HepG2 (cell line): ENCODE measurements around the gene ARHGAP23. TPM values are rescaled to one million over a fixed set of nuclear protein-coding genes. Genes with fewer than 3 reads are reported as not detected.

Experiments
- ATAC-seq: fragments of 200-7000 bp; cut with Tn5 transposase; 3 replicates; pipeline ENCODE4 v1.9.1; 2020; ENCODE audit warnings: mild to moderate bottlenecking, moderate library complexity
- BruUV-seq: library from RNA; stranded (reverse); fragments of 400-500 nt; replicated peaks from 2 replicates; lab custom pipeline; 2021; lab: Mats Ljungman, UMichigan
- CTCF ChIA-PET: fragments of 300-600 bp; formaldehyde crosslinking; extraction: SDS; loops from one replicate; lab custom pipeline; 2021; ENCODE audit warnings: low total read pairs, inconsistent platforms, low intra/inter-chr PET ratio; lab: Yijun Ruan, JAX
- POLR2A ChIA-PET: fragments of 350-600 bp; sonication (Branson Sonifier 250); formaldehyde crosslinking; loops from one replicate; lab custom pipeline; 2020; ENCODE audit warnings: antibody characterized with exemption, inconsistent platforms; lab: Yijun Ruan, JAX
- DNase-seq: peaks from one replicate; pipeline ENCODE4 v3.0.0-alpha.2; 2015; ENCODE audit warnings: low spot score
- FAIRE-seq: peaks from 3 replicates; lab custom pipeline; 2011; peaks lifted over from hg19 to GRCh38; lab: Jason Lieb, UNC
- H2AFZ ChIP-seq: one replicate; pipeline ENCODE4 v1.6.1; 2011; ENCODE audit warnings: low read length, inconsistent platforms
- H3K27ac ChIP-seq: fragments of 300-600 bp; 3 replicates; pipeline ENCODE4 v1.8.0; 2011; ENCODE audit warnings: mixed run types, mild to moderate bottlenecking, mixed read lengths, low read length, inconsistent platforms; ENCODE audit not compliant: insufficient read depth; ENCODE audit errors: extremely low read length
- H3K27me3 ChIP-seq, 2 experiments: fragments of 200-600 bp in 1 of 2; 2 replicates in 1 of 2; 3 replicates in 1 of 2; pipeline versions ENCODE4 v1.6.0 to v1.8.0; 2011; ENCODE audit warnings: low read length in 2 of 2, mild to moderate bottlenecking in 2 of 2, moderate library complexity in 2 of 2, inconsistent platforms in 1 of 2; ENCODE audit not compliant: insufficient read depth in 2 of 2, control insufficient read depth in 1 of 2
- H3K36me3 ChIP-seq, 2 experiments: fragments of 200-600 bp in 1 of 2; replicated peaks in 1 of 2; 2 replicates in 1 of 2; 3 replicates in 1 of 2; pipeline versions ENCODE4 v1.5.1 to v1.8.0; 2011; ENCODE audit warnings: low read length in 2 of 2, inconsistent platforms in 1 of 2; ENCODE audit not compliant: insufficient read depth in 2 of 2, control insufficient read depth in 1 of 2
- H3K4me1 ChIP-seq: 2 replicates; pipeline ENCODE4 v1.5.1; 2012; ENCODE audit warnings: low read length, inconsistent platforms; ENCODE audit not compliant: insufficient read depth
- H3K4me2 ChIP-seq: 2 replicates; pipeline ENCODE4 v1.6.0; 2011; ENCODE audit warnings: low read depth, low read length, inconsistent platforms
- H3K4me3 ChIP-seq, 3 experiments: fragments of 200-600 bp in 1 of 3; sonication (generic), shearing (Covaris generic) in 1 of 3; replicated peaks in 1 of 3; 2 replicates each; pipeline ENCODE4 v1.5.1; 2011 to 2016; ENCODE audit warnings: low read length in 3 of 3, inconsistent platforms in 2 of 3, low read depth in 2 of 3, mild to moderate bottlenecking in 2 of 3, control low read depth in 1 of 3, mixed read lengths in 1 of 3; ENCODE audit not compliant: insufficient read depth in 1 of 3
- H3K79me2 ChIP-seq: one replicate; pipeline ENCODE4 v1.6.1; 2011; ENCODE audit warnings: low read length, inconsistent platforms; ENCODE audit not compliant: insufficient read depth
- H3K9ac ChIP-seq: 2 replicates; pipeline ENCODE4 v1.6.0; 2011; ENCODE audit warnings: mild to moderate bottlenecking, low read depth, low read length, inconsistent platforms; ENCODE audit not compliant: insufficient read depth
- H3K9me3 ChIP-seq: 2 replicates; pipeline ENCODE4 v1.5.1; 2012; ENCODE audit warnings: mild to moderate bottlenecking, low read length
- H4K20me1 ChIP-seq: 2 replicates; pipeline ENCODE4 v1.6.0; 2011; ENCODE audit warnings: inconsistent platforms, mild to moderate bottlenecking, low read length, moderate library complexity; ENCODE audit not compliant: insufficient read depth
- AGO1 ChIP-seq: fragments of 200-400 bp; formaldehyde crosslinking; IDR thresholded peaks from 2 replicates; pipeline ENCODE4 v1.6.1; 2017; ENCODE audit warnings: mild to moderate bottlenecking, low read depth, low read length, moderate library complexity; ENCODE audit not compliant: poor library complexity, severe bottlenecking
- ARNTL ChIP-seq: sonication (generic); formaldehyde crosslinking; IDR thresholded peaks from 2 replicates; pipeline ENCODE4 v1.4.0; 2020; ENCODE audit warnings: mild to moderate bottlenecking, missing genetic modification reagents
- BRD4 ChIP-seq: sonication (generic); formaldehyde crosslinking; IDR thresholded peaks from 2 replicates; pipeline ENCODE4 v1.4.0; 2020; ENCODE audit warnings: missing genetic modification reagents
- CBX2 ChIP-seq, 2 experiments: fragments of 200-600 bp in 1 of 2; sonication (generic); formaldehyde crosslinking in 1 of 2; IDR thresholded peaks; 2 replicates each; pipeline versions ENCODE4 v1.7.0 to v1.8.1; 2018 to 2022; ENCODE audit warnings: low read depth in 2 of 2, low read length in 1 of 2, mild to moderate bottlenecking in 1 of 2, missing genetic modification reagents in 1 of 2
- CHD2 ChIP-seq: IDR thresholded peaks from 2 replicates; pipeline ENCODE4 v1.6.1; 2011; ENCODE audit warnings: low read depth, low read length, improper control_type of control experiment
- HOXA3 ChIP-seq: sonication (generic); formaldehyde crosslinking; IDR thresholded peaks from 2 replicates; pipeline ENCODE4 v1.5.0; 2020; ENCODE audit warnings: missing genetic modification reagents
- KLF9 ChIP-seq: IDR thresholded peaks from 2 replicates; pipeline ENCODE4 v1.6.1; 2016; ENCODE audit warnings: low read depth
- NFE2L1 ChIP-seq: sonication (generic); formaldehyde crosslinking; IDR thresholded peaks from 2 replicates; pipeline ENCODE4 v1.4.0; 2020; ENCODE audit warnings: missing genetic modification reagents, mild to moderate bottlenecking, borderline replicate concordance
- ZEB1 ChIP-seq: IDR thresholded peaks from 2 replicates; pipeline ENCODE4 v1.6.1; 2012; ENCODE audit warnings: mild to moderate bottlenecking, low read depth, inconsistent platforms; ENCODE audit not compliant: insufficient replicate concordance
- ZNF589 ChIP-seq: sonication (generic); formaldehyde crosslinking; conservative IDR thresholded peaks from 2 replicates; pipeline ENCODE4 v1.8.0; 2022; ENCODE audit warnings: mild to moderate bottlenecking, moderate library complexity, missing genetic modification reagents
- ZNF720 ChIP-seq: sonication (generic); formaldehyde crosslinking; IDR thresholded peaks from 2 replicates; pipeline ENCODE4 v1.4.0; 2020; ENCODE audit warnings: missing genetic modification reagents
- ZNF839 ChIP-seq: sonication (generic); formaldehyde crosslinking; IDR thresholded peaks from 2 replicates; pipeline ENCODE4 v1.4.0; 2020; ENCODE audit warnings: missing genetic modification reagents, mild to moderate bottlenecking, borderline replicate concordance
- WGBS: methylation state at CpG from one replicate; pipeline ENCODE4 v1.1.6; 2017; ENCODE audit warnings: low lambda C conversion rate; 5-methylcytosine and 5-hydroxymethylcytosine counted together
- in situ Hi-C: cut with HindIII; loops from 2 replicates; pipeline ENCODE4 v1.10.0; 2017; ENCODE audit warnings: low pct_unique_long_range_greater_than_20kb; ENCODE audit not compliant: extremely low pct_ligation_motif_present
- intact Hi-C: fragments of 100-400 bp; cut with micrococcal nuclease; formaldehyde crosslinking; loops from one replicate; pipeline ENCODE4 v1.10.0; 2022; ENCODE audit not compliant: unreplicated experiment
- polyA plus RNA-seq, 8 experiments: library from polyadenylated mRNA; depleted of rRNA in 3 of 8; stranded (reverse) in 7 of 8; unstranded in 1 of 8; fragments of >200 nt; fragmentation: Illumina TruSeq in 4 of 8; extraction: Trizol in 4 of 8; gene quantifications; 2 replicates each; pipeline versions ENCODE4 v1.2.1 to v1.2.3, GENCODE V29; 2011 to 2016; ENCODE audit warnings: low read depth in 4 of 8, missing spikeins in 1 of 8, mixed read lengths in 1 of 8; ENCODE audit not compliant: insufficient read depth in 1 of 8
- total RNA-seq, 5 experiments: library from RNA; depleted of rRNA; stranded (reverse); fragments of >200 nt; fragmentation: Illumina TruSeq; extraction: Trizol; gene quantifications; 2 replicates each; pipeline ENCODE4 v1.2.3, GENCODE V29; 2016; ENCODE audit warnings: low read depth in 1 of 5
- TF ChIP-seq, protein P1 (sequence below): sonication (generic); formaldehyde crosslinking; IDR thresholded peaks from 2 replicates; pipeline ENCODE4 v1.4.0; 2020; ENCODE audit warnings: mild to moderate bottlenecking, missing genetic modification reagents

The ARHGAP23 gene
- total and polyA plus RNA-seq, 2 of the 13 experiments (the other 11 are each of a cell fraction or from before 2014, with no cell fraction given), result 0.03 TPM; not detected in 1

- TF ChIP-seq CHD2, result no peak
- TF ChIP-seq ARNTL (CRISPR knock-in tag), result no peak
- TF ChIP-seq, protein P1, sequence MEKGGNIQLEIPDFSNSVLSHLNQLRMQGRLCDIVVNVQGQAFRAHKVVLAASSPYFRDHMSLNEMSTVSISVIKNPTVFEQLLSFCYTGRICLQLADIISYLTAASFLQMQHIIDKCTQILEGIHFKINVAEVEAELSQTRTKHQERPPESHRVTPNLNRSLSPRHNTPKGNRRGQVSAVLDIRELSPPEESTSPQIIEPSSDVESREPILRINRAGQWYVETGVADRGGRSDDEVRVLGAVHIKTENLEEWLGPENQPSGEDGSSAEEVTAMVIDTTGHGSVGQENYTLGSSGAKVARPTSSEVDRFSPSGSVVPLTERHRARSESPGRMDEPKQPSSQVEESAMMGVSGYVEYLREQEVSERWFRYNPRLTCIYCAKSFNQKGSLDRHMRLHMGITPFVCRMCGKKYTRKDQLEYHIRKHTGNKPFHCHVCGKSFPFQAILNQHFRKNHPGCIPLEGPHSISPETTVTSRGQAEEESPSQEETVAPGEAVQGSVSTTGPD, result no peak
- no peak for TF ChIP-seq CBX2 (IDR thresholded peaks at IDR 0.05; ENCODE audit: low read depth, low read length)
- TF ChIP-seq CBX2 (CRISPR knock-in tag; IDR thresholded peaks at IDR 0.05; ENCODE audit: low read depth), result no peak
- no peak for TF ChIP-seq AGO1
- TF ChIP-seq ZNF589, result no peak
- no peak for TF ChIP-seq ZNF839 (CRISPR knock-in tag)
- no peak for TF ChIP-seq ZNF720 (CRISPR knock-in tag)
- no peak for TF ChIP-seq BRD4 (CRISPR knock-in tag)
- no peak for TF ChIP-seq HOXA3 (CRISPR knock-in tag)
- no peak for TF ChIP-seq NFE2L1 (CRISPR knock-in tag)
- no peak for TF ChIP-seq KLF9 (CRISPR knock-in tag)
- TF ChIP-seq ZEB1, result no peak
- Histone ChIP-seq H3K27ac (no peak overlapping the region), H3K4me3 (no peak overlapping the region), H3K79me2 (no peaks in the 10 kb centered on the region), H3K36me3 (no peaks in the 10 kb centered on the region), H2AFZ (no peak overlapping the region), H3K27me3 (peaks cover 4 to 57% of the 10 kb centered on the region in 2 experiments; a peak in 3 of 5 replicates), H3K9me3 (no peaks in the 10 kb centered on the region), H3K4me1 (peaks cover 7% of the 10 kb centered on the region), H3K9ac (no peak overlapping the region), H4K20me1 (no peaks in the 10 kb centered on the region), H3K4me2 (no peak overlapping the region)
- no TSS peak for BruUV-seq
- FAIRE-seq (no peak), DNase-seq (no peak), ATAC-seq (no peak)
- POLR2A ChIA-PET, result no interaction called here
- 54% methylated on average over 14 of the region's 14 CpGs for WGBS
- intact Hi-C loops (no loop called here), in situ Hi-C loops (no loop called here)
- CTCF ChIA-PET, result no interaction called here
Observed at GRCh38 chr17:38504216-38504615, 76.0 kb downstream of the ARHGAP23 start.
